Gastroesophageal sphincter (tissue), 4 donors: Measurements from ENCODE around the gene GLB1L2. TPM values are rescaled to one million over a fixed set of nuclear protein-coding genes. Genes with fewer than 3 reads are reported as not detected.

Experiments used
- ATAC-seq: fragments of 150-250 bp; one replicate; pipeline ENCODE4 v1.9.1; 2016; ENCODE audit warnings: mild to moderate bottlenecking, moderate library complexity
- H3K27ac ChIP-seq, 4 donors: fragments of 200-600 bp; sonication (generic) in 3 of 4; 1 replicate in 3 of 4; 2 replicates in 1 of 4; pipeline ENCODE4 v1.5.1; 2016 to 2019
- H3K27me3 ChIP-seq: fragments of 200-600 bp; sonication (generic); one replicate; pipeline ENCODE4 v1.5.1; 2019
- H3K36me3 ChIP-seq, 2 donors: fragments of 200-600 bp; sonication (generic); one replicate each; pipeline ENCODE4 v1.5.1; 2019; ENCODE audit warnings: control low read depth in 1 of 2
- H3K4me1 ChIP-seq, 3 donors: fragments of 200-600 bp; sonication (generic); 1 replicate in 2 of 3; 2 replicates in 1 of 3; pipeline ENCODE4 v1.5.1; 2016 to 2019; ENCODE audit warnings: control low read depth in 2 of 3
- H3K4me3 ChIP-seq, 2 donors: fragments of 200-600 bp; sonication (generic); one replicate each; pipeline ENCODE4 v1.5.1; 2019; ENCODE audit warnings: mild to moderate bottlenecking in 1 of 2, moderate library complexity in 1 of 2
- H3K9me3 ChIP-seq, 3 donors: fragments of 200-600 bp; sonication (generic); one replicate each; pipeline ENCODE4 v1.5.1; 2017 to 2019; ENCODE audit warnings: control low read depth in 2 of 3
- CTCF ChIP-seq, 4 experiments: fragments of 200-600 bp in 2 of 4; fragments of 450-650 bp in 2 of 4; sonication (generic) in 1 of 4; IDR thresholded peaks; one replicate each; pipeline ENCODE4 v1.5.1; 2017 to 2019; ENCODE audit warnings: antibody characterized with exemption in 4 of 4, mild to moderate bottlenecking in 2 of 4, moderate library complexity in 2 of 4
- EP300 ChIP-seq: sonication (generic); formaldehyde crosslinking; IDR thresholded peaks from one replicate; pipeline ENCODE4 v1.6.1; 2017; ENCODE audit warnings: antibody characterized with exemption, mild to moderate bottlenecking
- POLR2A ChIP-seq, 2 donors: fragments of 450-650 bp; IDR thresholded peaks; one replicate each; pipeline ENCODE4 v1.6.1; 2017; ENCODE audit warnings: antibody characterized with exemption in 2 of 2, mild to moderate bottlenecking in 2 of 2, moderate library complexity in 1 of 2
- POLR2AphosphoS5 ChIP-seq: sonication (generic); formaldehyde crosslinking; IDR thresholded peaks from one replicate; pipeline ENCODE4 v1.6.1; 2017; ENCODE audit warnings: antibody characterized with exemption
- WGBS, 2 donors: methylation state at CpG; one replicate each; pipeline ENCODE4 v1.1.5; 2018; ENCODE audit warnings: low coverage in 1 of 2; 5-methylcytosine and 5-hydroxymethylcytosine counted together
- total RNA-seq, 4 donors: library from RNA; depleted of rRNA; stranded (reverse); fragments of >200 nt; gene quantifications; one replicate each; pipeline ENCODE4 v1.1.0, GENCODE V29; 2016

GLB1L2 gene
- total RNA-seq, 4 donors from 2014 or later: 3.8 to 9.7 (median 8.6) TPM

- TF ChIP-seq POLR2AphosphoS5: no peak
- no peak for TF ChIP-seq CTCF (IDR thresholded peaks at IDR 0.05)
- TF ChIP-seq POLR2A (IDR thresholded peaks at IDR 0.05): no peak
- WGBS, 2 donors: 23 to 41% methylated on average over 6 to 12 of the region's 17 CpGs
- Histone ChIP-seq H3K4me3 (no peak overlapping the region), H3K9me3 (no peaks in the 10 kb centered on the region), H3K27ac (no peak overlapping the region), H3K36me3 (no peaks in the 10 kb centered on the region), H3K27me3 (peaks cover 99% of the 10 kb centered on the region), H3K4me1 (peaks cover 0 to 27% (median 10%) of the 10 kb centered on the region in 3 donors)
- ATAC-seq: no peak
Measured at GRCh38 chr11:134414766-134415765, 83.3 kb downstream of the GLB1L2 start.

- ATAC-seq: no peak
- H3K4me3 ChIP-seq: no peak overlapping the region
- TF ChIP-seq POLR2A (IDR thresholded peaks at IDR 0.05) (no peak), CTCF (IDR thresholded peaks at IDR 0.05) (no peak), POLR2AphosphoS5 (no peak), EP300 (no peak)
- 68 to 76% methylated on average over 8 to 10 of the region's 10 CpGs for WGBS, 2 donors
- H3K36me3 ChIP-seq: no peaks in the 10 kb centered on the region
- peaks cover 0 to 14% (median 5%) of the 10 kb centered on the region in 3 donors for H3K4me1 ChIP-seq
- H3K27ac ChIP-seq: no peak overlapping the region
- H3K9me3 ChIP-seq: no peaks in the 10 kb centered on the region
- H3K27me3 ChIP-seq: peaks cover 91% of the 10 kb centered on the region
Measured at GRCh38 chr11:134416726-134417125, 84.9 kb downstream of the GLB1L2 start.

DNA sequence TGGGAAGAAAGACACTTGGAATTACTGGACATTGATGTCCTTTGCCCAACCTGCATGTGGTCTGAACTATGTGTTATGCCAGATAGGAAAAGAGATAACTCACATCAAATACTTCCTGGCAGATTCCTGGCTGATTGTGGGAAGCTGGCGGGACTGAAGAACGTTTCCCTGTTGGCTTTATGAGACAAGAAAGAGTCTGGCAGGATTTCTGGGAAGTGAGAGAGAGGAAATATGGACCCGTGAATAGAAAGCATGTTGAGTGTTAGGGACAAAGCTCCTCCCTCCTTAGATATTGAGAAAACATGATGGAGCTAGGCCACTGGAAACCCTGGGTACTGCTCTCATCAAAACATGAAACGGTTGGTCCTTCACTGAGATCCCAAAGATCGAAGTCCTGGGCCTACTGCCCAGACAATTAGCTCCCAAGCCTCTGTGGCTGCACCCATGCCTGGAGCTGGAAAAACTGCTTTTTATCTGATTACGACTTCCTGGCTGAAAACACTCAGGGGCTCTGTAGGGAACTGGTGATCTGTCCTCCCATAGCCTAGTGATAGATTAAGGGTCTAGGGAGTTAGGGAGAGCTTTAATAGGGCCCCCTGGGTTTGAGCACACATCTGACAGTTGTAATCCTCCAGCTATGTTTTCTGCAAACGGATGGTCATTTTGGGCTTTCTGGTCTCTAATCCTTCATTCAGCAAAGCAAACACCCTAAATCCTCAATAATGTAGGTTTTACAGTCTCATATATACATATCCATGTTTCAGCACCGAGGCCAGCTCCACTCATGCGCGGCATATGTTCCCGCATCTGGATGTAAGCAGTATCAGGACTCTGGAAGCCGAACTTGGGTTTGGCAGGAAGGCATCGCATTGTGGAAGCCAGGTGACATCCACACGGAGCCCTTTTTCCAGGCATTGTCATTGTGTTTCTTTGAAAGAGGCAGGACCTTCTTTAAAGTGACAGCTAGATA lies 86.4 kb downstream of the GLB1L2 start:
- no peak for ATAC-seq
- Histone ChIP-seq H3K27ac (no peak overlapping the region), H3K36me3 (no peaks in the 10 kb centered on the region), H3K4me3 (no peak overlapping the region), H3K4me1 (peaks cover 0 to 2% (median 0%) of the 10 kb centered on the region in 3 donors), H3K27me3 (peaks cover 87% of the 10 kb centered on the region), H3K9me3 (no peaks in the 10 kb centered on the region)
- TF ChIP-seq EP300: no peak
- 43 to 62% methylated on average over 4 to 14 of the region's 14 CpGs for WGBS, 2 donors

- Histone ChIP-seq H3K4me3 (no peak overlapping the region), H3K9me3 (no peaks in the 10 kb centered on the region), H3K36me3 (no peaks in the 10 kb centered on the region), H3K4me1 (no peaks in the 10 kb centered on the region), H3K27ac (no peak overlapping the region), H3K27me3 (peaks cover 49% of the 10 kb centered on the region)
- ATAC-seq: no peak
- 75 to 92% methylated on average over 2 to 8 of the region's 10 CpGs for WGBS, 2 donors
- TF ChIP-seq POLR2AphosphoS5 (no peak), EP300 (no peak), CTCF (IDR thresholded peaks at IDR 0.05) (no peak), POLR2A (IDR thresholded peaks at IDR 0.05) (no peak)
Measured at GRCh38 chr11:134423106-134423505, 91.3 kb downstream of the GLB1L2 start.

DNA sequence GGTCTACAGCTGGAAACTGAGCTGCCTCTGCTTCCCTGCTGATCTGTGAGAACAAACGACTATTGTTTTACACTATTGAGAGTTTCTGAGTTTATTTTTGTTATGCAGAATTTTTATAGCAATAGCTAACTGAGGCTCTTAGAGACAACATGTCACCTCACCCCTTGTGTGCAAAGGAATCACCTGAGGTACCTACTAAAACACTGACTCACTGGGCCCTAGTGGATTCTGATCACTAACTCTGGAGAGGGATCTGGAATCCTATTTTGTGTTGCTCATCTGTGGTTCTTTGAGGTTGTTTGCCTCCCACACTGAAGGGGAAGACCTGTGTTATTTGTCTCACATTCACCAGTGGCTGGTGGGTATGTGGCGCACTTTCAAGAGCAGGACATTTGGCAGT lies 93.6 kb downstream of the GLB1L2 start:
- 0 to 50% methylated on average over 1 of the region's 2 CpGs for WGBS, 2 donors
- H3K27me3 ChIP-seq: peaks cover 53% of the 10 kb centered on the region

More for the DNA sequence above, 93.6 kb downstream of the GLB1L2 start:
- no peak overlapping the region for H3K27ac ChIP-seq
- no peak overlapping the region for H3K4me3 ChIP-seq
- H3K4me1 ChIP-seq: no peaks in the 10 kb centered on the region
- H3K9me3 ChIP-seq: no peaks in the 10 kb centered on the region
- H3K36me3 ChIP-seq: no peaks in the 10 kb centered on the region
- TF ChIP-seq EP300 (no peak), CTCF (IDR thresholded peaks at IDR 0.05) (no peak), POLR2AphosphoS5 (no peak), POLR2A (IDR thresholded peaks at IDR 0.05) (no peak)
- ATAC-seq: no peak
